Keratinocyte (primary cell): ENCODE results near the gene SMYD3.

Experiments
- CTCF ChIP-seq, 3 experiments: IDR thresholded peaks in 1 of 3; conservative IDR thresholded peaks in 1 of 3; optimal IDR thresholded peaks in 1 of 3; 2 replicates in 2 of 3; 3 replicates in 1 of 3; pipeline versions ENCODE3 to v1.5.1; 2011; ENCODE audit warnings: low read length in 3 of 3, mild to moderate bottlenecking in 3 of 3, moderate library complexity in 2 of 3, control low read depth in 1 of 3, inconsistent platforms in 1 of 3; ENCODE audit not compliant: insufficient read depth in 2 of 3; ENCODE audit errors: extremely low read depth in 1 of 3
- EZH2 ChIP-seq: IDR thresholded peaks from one replicate; pipeline ENCODE4 v1.6.1; 2012; ENCODE audit warnings: inconsistent platforms, mild to moderate bottlenecking, low read length, moderate library complexity

- no peak for TF ChIP-seq EZH2
- TF ChIP-seq CTCF (optimal IDR thresholded peaks at IDR 0.05 in 1 of 3, IDR thresholded peaks at IDR 0.05 in 1 of 3, conservative IDR thresholded peaks at IDR 0.05 in 1 of 3; ENCODE audit: extremely low read depth in 1 of 3, insufficient read depth in 2 of 3, low read length in 3 of 3) = no peak
Observed at GRCh38 chr1:245915841-245916240, 591.2 kb downstream of the SMYD3 start.
